Inflammatory macrophage (primary cell): ENCODE measurements around the gene ATP5PO.
"Not testable (repeated sequence)": the region's sequence is repeated elsewhere in the genome, so short reads cannot be mapped to it uniquely, and the experiment has no call there.

Source experiments
- DNase-seq, 2 donors: peaks; one replicate each; pipeline ENCODE4 v3.0.0-alpha.2; 2020 to 2022

Gene ATP5PO

DNA sequence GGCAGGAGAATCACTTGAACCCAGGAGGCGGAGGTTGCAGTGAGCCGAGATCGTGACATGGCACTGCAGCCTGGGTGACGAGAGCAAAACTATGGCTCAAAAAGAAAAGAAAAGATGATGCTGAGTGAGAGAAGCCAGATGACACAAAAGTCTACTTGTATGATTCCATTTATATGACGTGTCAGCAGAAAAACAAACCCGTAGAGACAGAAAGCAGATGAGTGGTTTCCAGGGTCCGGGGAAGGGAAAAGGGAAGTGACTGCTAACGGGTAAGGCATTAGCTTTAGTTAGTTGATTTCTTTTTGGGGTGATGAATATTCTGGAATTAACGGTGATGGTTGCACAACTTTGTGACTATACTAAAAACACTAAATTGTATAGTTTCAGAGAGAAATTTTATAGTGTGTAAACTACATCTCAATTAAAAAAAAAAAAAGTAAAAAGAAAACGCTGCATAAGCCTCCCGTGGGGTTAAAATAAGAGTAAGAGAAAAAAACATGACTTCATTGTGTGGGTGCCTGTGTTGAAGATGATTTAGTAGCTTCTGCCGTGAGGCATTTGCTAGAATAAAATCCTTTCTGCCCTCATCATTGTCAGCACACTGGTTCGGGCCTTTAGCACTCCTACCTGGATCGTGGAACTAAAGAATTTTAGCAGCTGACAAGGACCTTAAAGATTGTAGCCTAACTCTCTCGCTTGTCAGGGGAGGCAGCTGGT is 24.7 kb upstream of the ATP5PO start:
- DNase-seq: peak; percentile 22 to 38

GRCh38 chr21:33939226-33939625 is 23.6 kb upstream of the ATP5PO start:
- no peak for DNase-seq

DNA sequence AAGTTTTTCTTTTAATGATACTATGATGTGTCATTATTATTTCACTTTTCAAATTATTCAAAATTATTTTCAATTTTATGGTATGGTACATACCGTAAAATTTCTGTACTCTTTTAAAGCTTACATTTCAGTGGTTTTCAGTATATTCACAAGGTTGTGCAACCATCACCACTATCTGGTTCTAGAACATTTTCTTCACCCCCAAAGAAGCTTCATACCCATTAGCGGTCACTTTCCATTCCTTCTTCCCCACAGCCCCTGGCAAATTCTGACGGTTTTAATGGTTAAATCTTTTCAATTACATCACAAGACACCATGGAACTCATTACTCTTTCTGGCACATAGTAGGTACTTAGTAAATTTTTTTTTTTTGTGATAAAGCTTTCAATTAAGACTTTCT is 22.8 kb upstream of the ATP5PO start:
- DNase-seq: no peak

- peak; percentile 62 for DNase-seq
Measured at GRCh38 chr21:33937931-33938339, 22.3 kb upstream of the ATP5PO start.

- DNase-seq: no peak
Measured at GRCh38 chr21:33937146-33937545, 21.5 kb upstream of the ATP5PO start.

DNA sequence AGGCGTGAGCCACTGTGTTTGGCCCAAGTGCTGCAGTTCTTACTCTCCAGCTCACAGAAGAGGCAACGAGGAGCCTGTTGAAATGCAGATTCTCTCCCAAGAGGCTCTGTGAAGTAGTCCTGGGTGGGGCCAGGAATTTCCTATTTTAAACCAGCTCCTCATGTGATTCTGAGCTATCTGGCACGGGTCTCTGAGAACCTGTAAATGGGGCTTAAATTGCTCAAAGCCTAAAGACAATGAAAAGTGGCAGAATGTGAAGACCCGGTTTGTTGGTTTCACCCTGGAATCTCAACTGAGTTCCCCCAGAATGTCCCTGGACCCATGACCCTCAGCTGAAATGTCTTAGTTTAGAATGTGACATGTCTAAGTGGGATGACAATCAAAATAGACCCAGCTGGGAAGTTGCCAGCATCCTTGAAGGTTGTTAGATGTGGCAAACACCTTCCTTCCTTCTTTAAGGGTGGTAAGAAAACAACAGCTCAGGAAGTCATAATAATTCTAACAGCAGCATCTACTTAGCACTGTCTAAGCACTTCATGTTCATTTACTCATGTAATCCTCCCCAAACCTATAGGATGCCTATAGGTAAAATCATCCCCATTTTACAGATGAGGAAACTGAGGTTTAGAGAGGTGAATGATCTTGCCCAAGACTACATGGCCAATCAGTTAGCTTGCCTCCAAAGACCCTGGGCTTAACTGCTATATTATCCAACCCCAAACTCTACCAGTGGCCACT is 20.9 kb upstream of the ATP5PO start:
- peak; percentile 59 to 73 for DNase-seq

DNA sequence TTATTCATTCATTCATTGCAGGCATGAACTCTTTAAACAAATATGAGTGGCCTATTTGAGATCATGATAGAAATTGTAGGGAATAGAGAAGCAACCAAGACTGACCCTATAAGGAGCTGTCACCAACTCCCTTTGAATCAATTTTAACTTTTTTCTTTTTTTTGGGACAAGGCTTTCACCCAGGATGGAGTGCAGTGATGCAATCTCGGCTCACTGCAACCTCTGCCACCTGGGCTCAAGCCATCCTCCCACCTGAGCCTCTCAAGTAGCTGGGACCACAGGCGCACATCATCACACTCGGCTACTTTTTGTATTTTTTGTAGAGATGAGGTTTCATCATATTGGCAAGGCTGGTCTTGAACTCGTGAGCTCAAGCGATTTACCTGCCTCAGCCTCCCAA is 17.1 kb upstream of the ATP5PO start:
- DNase-seq: no peak

DNA sequence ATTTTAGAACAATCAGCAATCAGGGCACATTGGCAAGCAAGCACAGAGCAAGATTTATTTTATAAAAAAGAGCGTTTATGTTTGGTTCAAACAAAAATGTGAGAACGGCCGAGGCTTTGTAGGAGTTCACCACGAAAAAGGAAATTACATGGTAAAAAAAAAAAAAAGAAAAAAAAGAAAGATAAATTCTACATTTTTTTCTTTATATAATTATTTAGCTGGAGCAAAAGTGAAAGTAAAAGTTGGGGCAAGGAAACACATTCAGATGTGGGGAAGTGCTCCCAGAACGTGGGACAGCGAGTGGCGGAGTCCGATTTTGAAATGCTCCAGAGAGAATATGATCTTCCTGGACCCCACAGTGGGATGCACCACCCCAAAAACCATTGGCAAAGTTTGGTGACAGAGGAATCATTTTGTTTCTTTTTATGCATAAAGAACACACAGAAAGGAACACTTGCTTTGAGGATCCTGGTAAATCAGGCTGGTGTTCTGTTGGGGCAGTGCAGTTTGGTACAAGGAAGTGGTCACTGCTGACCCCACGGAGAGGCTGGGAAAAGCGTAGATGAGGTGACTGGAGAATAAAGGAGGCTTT is 16.3 kb upstream of the ATP5PO start:
- peak; percentile 52 to 65 for DNase-seq

- DNase-seq: not testable (repeated sequence)
Measured at GRCh38 chr21:33931052-33931798, 15.6 kb upstream of the ATP5PO start.

DNA sequence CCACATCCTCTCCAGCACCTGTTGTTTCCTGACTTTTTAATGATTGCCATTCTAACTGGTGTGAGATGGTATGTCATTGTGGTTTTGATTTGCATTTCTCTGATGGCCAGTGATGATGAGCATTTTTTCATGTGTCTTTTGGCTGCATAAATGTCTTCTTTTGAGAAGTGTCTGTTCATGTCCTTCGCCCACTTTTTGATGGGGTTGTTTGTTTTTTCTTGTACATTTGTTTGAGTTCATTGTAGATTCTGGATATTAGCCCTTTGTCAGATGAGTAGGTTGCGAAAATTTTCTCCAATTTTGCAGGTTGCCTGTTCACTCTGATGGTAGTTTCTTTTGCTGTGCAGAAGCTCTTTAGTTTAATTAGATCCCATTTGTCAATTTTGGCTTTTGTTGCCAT is 10.6 kb upstream of the ATP5PO start:
- DNase-seq: not testable (repeated sequence)

GRCh38 chr21:33924766-33925100 is 9.1 kb upstream of the ATP5PO start:
- no peak for DNase-seq

GRCh38 chr21:33924079-33924765 is 8.6 kb upstream of the ATP5PO start:
- DNase-seq: peak; percentile 81 to 85

DNA sequence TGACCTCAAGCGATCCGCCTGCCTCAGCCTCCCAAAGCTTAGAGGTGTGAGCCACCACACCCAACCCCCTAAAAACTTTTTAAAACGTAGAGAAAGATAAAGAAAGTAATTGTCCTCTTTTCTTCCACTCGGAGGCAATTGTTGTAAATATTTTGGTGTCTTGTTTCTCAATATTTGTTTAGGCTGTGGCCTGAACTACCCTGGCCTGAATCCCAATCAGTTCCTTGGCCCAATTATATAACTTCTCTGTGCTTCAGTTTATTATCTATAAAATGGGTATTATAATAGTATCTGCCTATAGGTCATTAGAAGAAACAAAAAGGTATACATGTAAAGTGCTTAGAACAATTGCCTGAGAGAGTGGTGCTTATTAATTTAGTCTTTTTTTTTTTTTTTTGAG is 1.8 kb upstream of the ATP5PO start:
- no peak for DNase-seq

DNA sequence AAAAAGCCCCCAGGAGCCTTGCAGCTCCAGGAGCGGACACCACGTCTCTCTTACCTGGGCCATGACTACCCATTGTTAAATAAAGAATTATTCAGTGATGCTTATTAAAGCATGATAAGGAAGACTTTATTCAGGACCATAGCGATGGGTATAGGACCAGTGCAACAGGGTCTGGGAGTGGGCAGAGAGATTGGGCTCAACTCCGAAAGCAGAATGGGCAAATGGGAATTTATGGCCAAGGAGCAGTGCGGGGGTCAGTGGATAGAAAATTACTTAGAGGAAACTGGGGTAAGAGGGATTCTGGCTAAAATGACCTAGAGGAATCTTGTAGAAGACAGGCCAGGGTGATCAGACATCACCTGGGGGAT is 580 bp upstream of the ATP5PO start:
- no peak for DNase-seq

GRCh38 chr21:33914188-33914587 is 1.4 kb downstream of the ATP5PO start:
- DNase-seq: no peak

DNA sequence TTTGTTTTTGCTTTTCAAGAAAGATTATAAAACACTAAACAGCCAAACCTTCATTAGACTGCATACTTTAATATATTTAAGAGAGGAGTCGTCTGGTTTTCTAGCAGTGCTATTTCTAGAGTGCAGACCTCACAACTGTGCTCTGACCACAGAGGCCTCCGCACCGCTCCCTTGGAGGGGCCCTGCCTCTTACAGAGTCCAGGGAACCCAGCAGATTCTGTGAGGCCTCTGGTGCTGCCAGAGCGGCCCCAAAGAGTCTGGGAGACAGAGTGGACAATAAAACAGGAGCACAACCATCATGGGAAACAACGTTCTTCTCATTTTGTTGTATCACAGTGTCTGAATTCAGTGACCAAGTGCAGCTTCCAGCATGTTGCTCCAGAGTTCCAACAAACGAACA is 5.8 kb downstream of the ATP5PO start:
- no peak for DNase-seq

DNA sequence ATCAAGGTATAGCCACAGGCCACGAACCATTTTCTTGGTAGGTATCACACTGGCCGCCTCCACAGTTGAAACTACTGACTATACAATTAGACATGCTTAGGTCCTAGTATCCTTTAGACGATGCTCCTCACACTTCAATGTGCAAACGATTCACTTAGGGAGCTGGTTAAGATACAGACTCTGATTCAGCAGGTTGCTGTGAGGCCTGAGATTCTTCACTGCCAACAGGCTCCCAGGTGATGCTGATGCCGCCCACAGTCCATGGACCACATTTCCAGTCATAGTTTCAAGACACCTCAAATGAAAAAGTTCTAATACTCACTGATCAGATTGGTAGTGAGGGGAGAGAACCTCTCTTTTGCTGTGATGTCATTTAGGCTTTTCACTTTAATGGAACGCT is 6.8 kb downstream of the ATP5PO start:
- no peak for DNase-seq

DNA sequence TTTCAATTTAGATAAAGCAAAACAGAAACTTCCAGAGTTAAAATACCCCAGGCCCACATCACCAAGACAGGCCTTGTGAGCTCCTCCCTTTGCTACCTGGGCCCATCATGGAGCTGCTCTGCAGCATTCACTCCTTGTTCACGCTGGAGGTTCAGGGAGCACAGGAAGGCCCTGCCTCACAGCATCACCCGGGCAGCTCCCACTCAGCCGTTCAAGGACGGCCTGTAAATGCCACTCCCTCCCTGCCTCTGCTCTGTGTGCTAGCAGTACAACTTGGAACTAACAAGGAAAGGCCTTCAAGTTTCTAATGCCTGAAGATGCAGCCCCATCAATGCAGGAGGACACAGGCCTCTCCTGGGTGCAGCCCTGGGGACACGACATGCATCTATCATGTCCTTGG is 11.6 kb downstream of the ATP5PO start:
- no peak for DNase-seq

GRCh38 chr21:33902349-33902748 is 13.3 kb downstream of the ATP5PO start:
- no peak for DNase-seq

- peak; percentile 11 to 41 for DNase-seq
Measured at GRCh38 chr21:33901412-33902288, 14.0 kb downstream of the ATP5PO start.

DNA sequence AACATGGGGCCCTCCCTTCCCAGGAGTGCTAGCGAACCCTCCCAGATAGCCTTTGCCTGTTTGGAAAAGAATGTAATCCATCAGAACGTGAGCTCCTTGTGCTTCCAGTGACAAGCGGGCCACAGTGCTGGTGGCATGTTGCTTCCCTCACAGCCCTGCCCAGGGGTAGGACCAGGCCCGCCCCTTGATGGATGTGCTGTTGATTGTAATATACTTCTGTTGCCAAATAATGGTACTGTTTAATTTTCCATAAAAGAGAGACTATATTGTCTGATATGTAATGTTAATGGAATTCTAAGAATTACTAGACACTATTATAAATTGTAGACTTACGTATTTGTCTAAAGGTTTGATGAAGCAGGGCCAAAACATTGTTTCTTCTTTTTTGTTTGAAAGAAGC is 16.4 kb downstream of the ATP5PO start:
- DNase-seq: no peak

DNA sequence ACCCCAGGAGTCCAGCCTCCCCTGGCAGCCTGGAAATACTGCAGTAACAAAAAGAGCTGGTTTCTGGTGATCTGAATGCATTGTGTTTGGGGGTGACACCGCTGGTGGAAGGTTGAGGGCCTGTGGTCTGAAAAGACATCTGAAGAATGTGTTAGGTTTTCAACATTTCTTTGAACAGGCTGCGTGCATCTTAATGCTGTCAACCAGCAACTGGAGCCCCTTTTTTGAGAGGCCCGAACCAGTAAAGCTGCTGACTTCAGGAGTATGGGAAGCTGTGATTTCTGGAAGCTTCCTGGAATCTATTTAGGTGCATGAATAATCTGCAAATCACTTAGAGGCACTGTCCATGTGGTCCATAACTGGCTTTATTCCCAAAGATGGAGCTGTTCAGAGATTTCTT is 17.0 kb downstream of the ATP5PO start:
- no peak for DNase-seq
